ENCODE results near the gene NACA. TPM values are rescaled to one million over a fixed set of nuclear protein-coding genes. Genes with fewer than 3 reads are reported as not detected.

The NACA gene
- total RNA-seq, 2 experiments from 2014 or later: 1,441 to 1,479 TPM

DNA sequence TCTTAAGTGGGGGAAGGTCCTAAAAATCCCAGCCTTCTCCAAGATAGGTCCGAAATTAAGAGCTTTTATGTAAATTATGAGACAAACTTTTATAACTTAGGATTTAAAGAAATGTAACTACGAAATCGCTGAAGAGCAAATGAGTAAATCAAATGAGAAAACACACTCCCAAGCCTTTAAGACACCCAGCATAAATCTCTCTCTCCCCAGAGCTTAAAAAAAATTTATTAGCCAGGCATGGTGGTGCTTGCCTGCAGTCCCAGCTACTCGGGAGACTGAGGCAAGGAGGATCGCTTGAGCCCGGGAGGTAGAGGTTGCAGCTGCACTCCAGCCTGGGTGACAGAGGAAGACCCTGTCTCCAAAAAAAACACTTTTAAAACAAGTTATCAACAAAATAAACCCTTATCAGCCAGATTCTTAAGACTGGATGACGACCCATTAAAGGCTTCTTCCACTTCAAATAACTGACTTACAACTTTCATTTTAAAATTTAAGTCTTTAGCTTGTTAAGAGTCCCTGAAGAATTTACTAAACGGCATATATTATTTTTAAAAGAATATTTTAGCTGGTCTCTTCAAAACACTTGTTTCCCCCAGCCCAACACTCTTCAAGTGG is 40.2 kb downstream of the NACA start:
- Mint-ChIP-seq H3K27ac (peak overlapping the region; percentile 96), H3K9me3 (no peaks in the 10 kb centered on the region), H3K4me1 (ENCODE audit: low read depth) (peaks cover 58% of the 10 kb centered on the region), H3K36me3 (ENCODE audit: low read depth) (peaks cover 65% of the 10 kb centered on the region), H3K27me3 (no peaks in the 10 kb centered on the region), H3K4me3 (peak overlapping the region; percentile 100)
- no peaks in the 10 kb centered on the region for H3K27me3 ChIP-seq (ENCODE audit: control insufficient read depth in 1 of 2, insufficient read depth in 2 of 2, low read length in 2 of 2)
- CTCF ChIA-PET: interaction anchor here (1.1 to 5.9 kb wide), 4 partner anchors 9 to 72 kb away, joined by 4 to 27 read pairs (median 5); no protein-coding TSS in a partner anchor
- POLR2A ChIA-PET: interaction anchor here (0.7 to 8.6 kb wide), 13 partner anchors 9 to 568 kb away, joined by 3 to 155 read pairs (median 4); partner anchors contain the start of genes ATP5F1B, BAZ2A, IL23A and NACA
- H3K27ac ChIP-seq (ENCODE audit: low read depth in 1 of 2, low read length in 2 of 2): peak overlapping the region; percentile 57 to 85
- peak overlapping the region; percentile 96 for H3K4me3 ChIP-seq (ENCODE audit: low read length)
- TF ChIP-seq, protein P1, sequence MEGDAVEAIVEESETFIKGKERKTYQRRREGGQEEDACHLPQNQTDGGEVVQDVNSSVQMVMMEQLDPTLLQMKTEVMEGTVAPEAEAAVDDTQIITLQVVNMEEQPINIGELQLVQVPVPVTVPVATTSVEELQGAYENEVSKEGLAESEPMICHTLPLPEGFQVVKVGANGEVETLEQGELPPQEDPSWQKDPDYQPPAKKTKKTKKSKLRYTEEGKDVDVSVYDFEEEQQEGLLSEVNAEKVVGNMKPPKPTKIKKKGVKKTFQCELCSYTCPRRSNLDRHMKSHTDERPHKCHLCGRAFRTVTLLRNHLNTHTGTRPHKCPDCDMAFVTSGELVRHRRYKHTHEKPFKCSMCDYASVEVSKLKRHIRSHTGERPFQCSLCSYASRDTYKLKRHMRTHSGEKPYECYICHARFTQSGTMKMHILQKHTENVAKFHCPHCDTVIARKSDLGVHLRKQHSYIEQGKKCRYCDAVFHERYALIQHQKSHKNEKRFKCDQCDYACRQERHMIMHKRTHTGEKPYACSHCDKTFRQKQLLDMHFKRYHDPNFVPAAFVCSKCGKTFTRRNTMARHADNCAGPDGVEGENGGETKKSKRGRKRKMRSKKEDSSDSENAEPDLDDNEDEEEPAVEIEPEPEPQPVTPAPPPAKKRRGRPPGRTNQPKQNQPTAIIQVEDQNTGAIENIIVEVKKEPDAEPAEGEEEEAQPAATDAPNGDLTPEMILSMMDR (IDR thresholded peaks at IDR 0.05): no peak
- no peaks in the 10 kb centered on the region for H3K9me3 ChIP-seq (ENCODE audit: control insufficient read depth in 1 of 2, insufficient read depth in 1 of 2, low read length in 2 of 2)
- H3K4me1 ChIP-seq (ENCODE audit: insufficient read depth, low read length): peaks cover 74% of the 10 kb centered on the region
- DNase-seq (peak in 2 of 14 experiments; percentile 15 to 32), ATAC-seq (ENCODE audit: poor library complexity) (no peak)
- H3K36me3 ChIP-seq (ENCODE audit: insufficient read depth, low read length): peaks cover 17% of the 10 kb centered on the region
- intact Hi-C loops (cut with DNase I, micrococcal nuclease): loop anchor here (1.0 to 2.0 kb wide), 2 partner anchors 39 to 48 kb away; no protein-coding TSS in a partner anchor

DNA sequence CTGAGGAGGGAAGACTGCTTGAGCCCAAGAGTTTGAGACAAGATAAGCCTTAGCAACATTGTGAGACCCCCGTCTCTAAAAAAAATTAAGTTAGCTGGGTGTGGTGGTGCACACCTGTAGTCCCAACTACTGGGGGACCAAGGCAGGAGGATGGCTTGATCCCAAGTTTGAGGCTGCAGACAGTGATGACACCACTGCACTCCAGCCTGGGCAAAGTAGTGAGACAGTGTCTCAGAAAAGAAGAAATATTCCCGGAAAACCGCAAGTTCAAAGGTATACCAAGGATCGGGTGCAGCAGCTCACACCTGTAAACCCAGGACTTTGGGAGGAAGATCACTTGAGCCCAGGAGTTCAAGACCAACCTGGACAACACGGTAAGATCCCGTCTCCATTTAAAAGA is 42.8 kb downstream of the NACA start:
- Mint-ChIP-seq H3K4me3 (peak overlapping the region; percentile 77), H3K36me3 (ENCODE audit: low read depth) (peaks cover 68% of the 10 kb centered on the region), H3K9me3 (no peaks in the 10 kb centered on the region), H3K27ac (peak overlapping the region; percentile 96), H3K4me1 (ENCODE audit: low read depth) (peaks cover 66% of the 10 kb centered on the region), H3K27me3 (no peaks in the 10 kb centered on the region)
- Histone ChIP-seq H3K27me3 (ENCODE audit: control insufficient read depth in 1 of 2, insufficient read depth in 2 of 2, low read length in 2 of 2) (no peaks in the 10 kb centered on the region), H3K4me3 (ENCODE audit: low read length) (no peak overlapping the region), H3K27ac (ENCODE audit: low read depth in 1 of 2, low read length in 2 of 2) (no peak overlapping the region), H3K36me3 (ENCODE audit: insufficient read depth, low read length) (peaks cover 23% of the 10 kb centered on the region), H3K4me1 (ENCODE audit: insufficient read depth, low read length) (peaks cover 78% of the 10 kb centered on the region), H3K9me3 (ENCODE audit: control insufficient read depth in 1 of 2, insufficient read depth in 1 of 2, low read length in 2 of 2) (no peaks in the 10 kb centered on the region)
- ATAC-seq (ENCODE audit: poor library complexity): no peak
- TF ChIP-seq, protein P1 (IDR thresholded peaks at IDR 0.05): no peak
- CTCF ChIA-PET: interaction anchor here (5.9 kb wide), 1 partner anchor 46 kb away, joined by 27 read pairs; no protein-coding TSS in a partner anchor
- POLR2A ChIA-PET: interaction anchor here (0.5 to 8.6 kb wide), 5 partner anchors 12 to 303 kb away, joined by 3 to 139 read pairs (median 5); partner anchors contain the start of gene ATP5F1B
- DNase-seq: no peak
- intact Hi-C loops (cut with DNase I, micrococcal nuclease): no loop called here

DNA sequence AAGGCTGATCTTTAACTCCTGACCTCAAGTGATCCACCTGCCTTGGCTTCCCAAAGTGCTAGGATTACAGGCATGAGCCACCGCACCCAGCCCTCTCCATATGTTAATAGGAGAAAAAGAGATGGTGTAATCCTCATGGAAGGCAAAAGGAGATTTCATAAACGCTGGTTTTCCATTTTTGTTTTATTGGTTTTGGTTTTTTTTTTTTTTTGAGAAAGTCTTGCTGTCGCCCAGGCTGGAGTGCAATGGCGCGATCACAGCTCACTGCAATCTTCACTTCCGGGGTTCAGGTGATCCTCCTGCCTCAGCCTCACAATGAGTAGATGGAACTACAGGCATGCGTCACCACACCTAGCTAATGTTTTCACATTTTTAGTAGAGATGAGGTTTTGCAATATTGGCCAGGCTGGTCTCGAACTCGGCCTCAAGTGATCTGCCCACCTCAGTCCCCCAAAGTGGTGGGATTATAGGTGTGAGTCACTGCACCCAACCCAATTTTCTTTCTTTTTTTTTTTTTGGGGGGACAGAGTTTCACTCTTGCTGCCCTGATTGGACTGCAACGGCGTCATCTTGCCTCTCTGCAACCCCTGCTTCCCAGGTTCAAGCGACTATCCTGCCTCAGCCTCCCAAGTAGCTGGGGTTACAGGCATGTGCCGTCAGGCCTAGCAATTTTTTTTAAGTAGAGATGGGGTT is 45.1 kb downstream of the NACA start:
- Mint-ChIP-seq H3K36me3 (ENCODE audit: low read depth) (peaks cover 63% of the 10 kb centered on the region), H3K27me3 (no peaks in the 10 kb centered on the region), H3K9me3 (no peaks in the 10 kb centered on the region), H3K4me1 (ENCODE audit: low read depth) (peaks cover 64% of the 10 kb centered on the region), H3K27ac (peak overlapping the region; percentile 74), H3K4me3 (peak overlapping the region; percentile 45)
- Histone ChIP-seq H3K4me1 (ENCODE audit: insufficient read depth, low read length) (peaks cover 80% of the 10 kb centered on the region), H3K36me3 (ENCODE audit: insufficient read depth, low read length) (peaks cover 23% of the 10 kb centered on the region), H3K4me3 (ENCODE audit: low read length) (no peak overlapping the region), H3K9me3 (ENCODE audit: control insufficient read depth in 1 of 2, insufficient read depth in 1 of 2, low read length in 2 of 2) (no peaks in the 10 kb centered on the region), H3K27me3 (ENCODE audit: control insufficient read depth in 1 of 2, insufficient read depth in 2 of 2, low read length in 2 of 2) (no peaks in the 10 kb centered on the region), H3K27ac (ENCODE audit: low read depth in 1 of 2, low read length in 2 of 2) (no peak overlapping the region)
- ChIA-PET POLR2A (interaction anchor here (0.6 to 1.4 kb wide), 5 partner anchors 8 to 320 kb away, joined by 3 to 6 read pairs (median 4); partner anchors contain the start of genes BAZ2A, PTGES3 and STAT2), CTCF (interaction anchor here (0.7 kb wide), 1 partner anchor 78 kb away, joined by 3 read pairs; no protein-coding TSS in a partner anchor)
- intact Hi-C loops (cut with DNase I, micrococcal nuclease): loop anchor here in 1 of 2 experiments (10.0 kb wide), 1 partner anchor 45 kb away; the partner anchor contains the start of gene NACA
- ATAC-seq (ENCODE audit: poor library complexity) (no peak), DNase-seq (peak in 1 of 14 experiments; percentile 32)
- TF ChIP-seq, protein P1 (IDR thresholded peaks at IDR 0.05): no peak

Data from CD4-positive, alpha-beta T cell (primary cell).